ENCODE data around the gene OLFM3.

GRCh38 chr1:101964708-101965107 is 32.0 kb downstream of the OLFM3 start:
- TF ChIP-seq CTCF (IDR thresholded peaks at IDR 0.05) (no peak), ZFX (IDR thresholded peaks at IDR 0.05; ENCODE audit: borderline replicate concordance) (no peak)

Measured in 22Rv1 (cell line).